Neural progenitor cell (in vitro differentiated cells): ENCODE data around the gene PLEKHF1.

Source experiments
- CTCF ChIP-seq: fragments of 200-600 bp; sonication (generic); IDR thresholded peaks from 2 replicates; pipeline ENCODE4 v1.5.1; 2017; ENCODE audit warnings: antibody characterized with exemption, mild to moderate bottlenecking
- EZH2 ChIP-seq: fragments of 200-600 bp; sonication (generic); IDR thresholded peaks from 2 replicates; pipeline ENCODE4 v1.6.1; 2017; ENCODE audit warnings: antibody characterized with exemption, mild to moderate bottlenecking, moderate library complexity

GRCh38 chr19:29636553-29637360, 28.5 kb upstream of the PLEKHF1 start:
- TF ChIP-seq CTCF (no peak), EZH2 (no peak)
